DND-41 (cell line): ENCODE data around the gene PHB1.

Experiments
- ATAC-seq: fragments of 200-7000 bp; cut with Tn5 transposase; 3 replicates; pipeline ENCODE4 v1.9.1; 2021; ENCODE audit warnings: low read depth; ENCODE audit not compliant: insufficient read depth
- DNase-seq: peaks from one replicate; pipeline ENCODE4 v3.0.0-alpha.2; 2020
- H2AFZ ChIP-seq: 2 replicates; pipeline ENCODE4 v1.6.0; 2012; ENCODE audit warnings: low read depth, low read length
- H3K27ac ChIP-seq: 2 replicates; pipeline ENCODE4 v1.5.1; 2012; ENCODE audit warnings: low read length, inconsistent platforms
- H3K27me3 ChIP-seq: fragments of 200-600 bp; sonication (generic); 2 replicates; pipeline ENCODE4 v1.6.0; 2012; ENCODE audit warnings: low read length, mild to moderate bottlenecking, inconsistent platforms; ENCODE audit not compliant: insufficient read depth, poor library complexity
- H3K36me3 ChIP-seq: 2 replicates; pipeline ENCODE4 v1.5.1; 2012; ENCODE audit warnings: low read length, inconsistent platforms; ENCODE audit not compliant: insufficient read depth
- H3K4me1 ChIP-seq: 2 replicates; pipeline ENCODE4 v1.5.1; 2012; ENCODE audit warnings: mild to moderate bottlenecking, low read length; ENCODE audit not compliant: insufficient read depth
- H3K4me2 ChIP-seq: 2 replicates; pipeline ENCODE4 v1.6.0; 2012; ENCODE audit warnings: mild to moderate bottlenecking, moderate library complexity, low read length, inconsistent platforms; ENCODE audit not compliant: insufficient read depth
- H3K4me3 ChIP-seq, 2 experiments: fragments of 200-600 bp in 1 of 2; shearing (Covaris generic) in 1 of 2; 2 replicates each; pipeline ENCODE4 v1.5.1; 2012 to 2016; ENCODE audit warnings: inconsistent platforms in 2 of 2, low read length in 2 of 2, mild to moderate bottlenecking in 2 of 2, low read depth in 1 of 2, moderate library complexity in 1 of 2
- H3K79me2 ChIP-seq: 2 replicates; pipeline ENCODE4 v1.6.0; 2012; ENCODE audit warnings: low read length, inconsistent platforms; ENCODE audit not compliant: insufficient read depth
- H3K9ac ChIP-seq: 2 replicates; pipeline ENCODE4 v1.6.0; 2012; ENCODE audit warnings: low read depth, mild to moderate bottlenecking, inconsistent platforms, low read length, moderate library complexity
- H3K9me3 ChIP-seq: 2 replicates; pipeline ENCODE4 v1.5.1; 2012; ENCODE audit warnings: low read length, moderate library complexity, mild to moderate bottlenecking, inconsistent platforms; ENCODE audit not compliant: insufficient read depth, severe bottlenecking
- H4K20me1 ChIP-seq: 2 replicates; pipeline ENCODE4 v1.6.0; 2012; ENCODE audit warnings: low read length; ENCODE audit not compliant: insufficient read depth
- CTCF ChIP-seq: IDR thresholded peaks from 2 replicates; pipeline ENCODE4 v1.5.1; 2012; ENCODE audit warnings: borderline replicate concordance, low read length, moderate library complexity, mild to moderate bottlenecking; ENCODE audit not compliant: poor library complexity, severe bottlenecking; ENCODE audit errors: extremely low read depth
- EZH2 ChIP-seq: IDR thresholded peaks from 3 replicates; pipeline ENCODE4 v1.6.1; 2012; ENCODE audit warnings: borderline replicate concordance, low read depth, mild to moderate bottlenecking, moderate library complexity, low read length, inconsistent platforms; ENCODE audit not compliant: severe bottlenecking

PHB1 gene

GRCh38 chr17:49386373-49386772 lies 28.3 kb downstream of the PHB1 start:
- DNase-seq, result no peak
- ATAC-seq, result no peak
- Histone ChIP-seq H3K36me3 (no peaks in the 10 kb centered on the region), H3K4me1 (no peaks in the 10 kb centered on the region), H3K9me3 (no peaks in the 10 kb centered on the region), H4K20me1 (0 out of 2 replicates have a peak, but pooled peaks cover 4% of the 10 kb centered on the region), H3K4me3 (no peak overlapping the region), H3K4me2 (no peak overlapping the region), H3K27ac (no peak overlapping the region), H3K9ac (no peak overlapping the region), H3K79me2 (no peaks in the 10 kb centered on the region), H2AFZ (no peak overlapping the region), H3K27me3 (peaks cover 12% of the 10 kb centered on the region)
- TF ChIP-seq CTCF (no peak), EZH2 (no peak)

DNA sequence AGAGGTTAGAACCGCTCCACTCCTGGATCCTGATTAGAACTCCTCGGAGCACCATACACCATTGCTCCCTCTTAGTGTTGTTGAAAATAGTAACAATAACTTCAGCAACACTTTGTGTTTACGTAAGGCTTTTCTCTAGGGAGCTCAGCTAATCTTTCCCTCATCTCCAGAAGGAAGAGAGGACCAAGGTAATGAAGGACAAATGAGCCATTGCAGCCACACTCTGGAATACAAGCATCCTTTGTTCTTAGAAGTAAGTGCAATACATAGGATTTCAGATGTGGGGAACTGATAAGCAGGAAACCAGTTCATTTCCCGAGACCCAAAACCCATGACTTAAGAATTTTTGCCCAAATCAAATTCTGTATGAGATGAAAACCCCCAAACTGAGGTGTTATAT lies 29.7 kb downstream of the PHB1 start:
- TF ChIP-seq EZH2, result no peak
- TF ChIP-seq CTCF, result no peak
- Histone ChIP-seq H2AFZ (no peak overlapping the region), H3K4me2 (no peak overlapping the region), H3K9me3 (no peaks in the 10 kb centered on the region), H3K27ac (no peak overlapping the region), H3K9ac (no peak overlapping the region), H3K4me1 (no peaks in the 10 kb centered on the region), H3K4me3 (no peak overlapping the region), H3K36me3 (no peaks in the 10 kb centered on the region), H3K27me3 (peaks cover 12% of the 10 kb centered on the region), H3K79me2 (no peaks in the 10 kb centered on the region), H4K20me1 (0 out of 2 replicates have a peak, but pooled peaks cover 4% of the 10 kb centered on the region)
- ATAC-seq (no peak), DNase-seq (no peak)

- Histone ChIP-seq H3K4me2 (no peak overlapping the region), H3K4me3 (no peak overlapping the region), H3K9me3 (no peaks in the 10 kb centered on the region), H3K9ac (no peak overlapping the region), H3K4me1 (no peaks in the 10 kb centered on the region), H2AFZ (no peak overlapping the region), H3K79me2 (no peaks in the 10 kb centered on the region), H3K36me3 (no peaks in the 10 kb centered on the region), H3K27ac (no peak overlapping the region), H4K20me1 (0 out of 2 replicates have a peak, but pooled peaks cover 4% of the 10 kb centered on the region), H3K27me3 (peaks cover 11% of the 10 kb centered on the region)
- no peak for TF ChIP-seq CTCF
- no peak for TF ChIP-seq EZH2
- ATAC-seq (no peak), DNase-seq (no peak)
Observed at GRCh38 chr17:49383060-49383459, 31.6 kb downstream of the PHB1 start.

GRCh38 chr17:49382556-49382955 lies 32.1 kb downstream of the PHB1 start:
- Histone ChIP-seq H3K4me1 (no peaks in the 10 kb centered on the region), H3K4me2 (no peak overlapping the region), H3K9ac (no peak overlapping the region), H4K20me1 (0 out of 2 replicates have a peak, but pooled peaks cover 4% of the 10 kb centered on the region), H3K36me3 (no peaks in the 10 kb centered on the region), H3K27ac (no peak overlapping the region), H3K9me3 (no peaks in the 10 kb centered on the region), H3K79me2 (no peaks in the 10 kb centered on the region), H3K4me3 (no peak overlapping the region), H3K27me3 (peaks cover 6% of the 10 kb centered on the region), H2AFZ (no peak overlapping the region)
- DNase-seq, result no peak
- TF ChIP-seq EZH2 (no peak), CTCF (no peak)
- ATAC-seq, result no peak
